Fibroblast of pulmonary artery (primary cell): ENCODE measurements around the gene OLFML2A.

Experiments
- DNase-seq: peaks from one replicate; pipeline ENCODE4 v3.0.0-alpha.2; 2010; ENCODE audit warnings: low read depth
- H3K4me3 ChIP-seq: replicated peaks from 2 replicates; pipeline ENCODE4 v1.5.1; 2011; ENCODE audit warnings: low read depth, mild to moderate bottlenecking, control low read depth, low read length, moderate library complexity
- TF ChIP-seq, protein P1 (sequence below): IDR thresholded peaks from 2 replicates; pipeline ENCODE4 v1.5.1; 2011; ENCODE audit warnings: mild to moderate bottlenecking, control low read depth, low read length, inconsistent platforms; ENCODE audit errors: missing control alignments

OLFML2A gene

GRCh38 chr9:124790801-124791505, 14.0 kb downstream of the OLFML2A start:
- TF ChIP-seq, protein P1, sequence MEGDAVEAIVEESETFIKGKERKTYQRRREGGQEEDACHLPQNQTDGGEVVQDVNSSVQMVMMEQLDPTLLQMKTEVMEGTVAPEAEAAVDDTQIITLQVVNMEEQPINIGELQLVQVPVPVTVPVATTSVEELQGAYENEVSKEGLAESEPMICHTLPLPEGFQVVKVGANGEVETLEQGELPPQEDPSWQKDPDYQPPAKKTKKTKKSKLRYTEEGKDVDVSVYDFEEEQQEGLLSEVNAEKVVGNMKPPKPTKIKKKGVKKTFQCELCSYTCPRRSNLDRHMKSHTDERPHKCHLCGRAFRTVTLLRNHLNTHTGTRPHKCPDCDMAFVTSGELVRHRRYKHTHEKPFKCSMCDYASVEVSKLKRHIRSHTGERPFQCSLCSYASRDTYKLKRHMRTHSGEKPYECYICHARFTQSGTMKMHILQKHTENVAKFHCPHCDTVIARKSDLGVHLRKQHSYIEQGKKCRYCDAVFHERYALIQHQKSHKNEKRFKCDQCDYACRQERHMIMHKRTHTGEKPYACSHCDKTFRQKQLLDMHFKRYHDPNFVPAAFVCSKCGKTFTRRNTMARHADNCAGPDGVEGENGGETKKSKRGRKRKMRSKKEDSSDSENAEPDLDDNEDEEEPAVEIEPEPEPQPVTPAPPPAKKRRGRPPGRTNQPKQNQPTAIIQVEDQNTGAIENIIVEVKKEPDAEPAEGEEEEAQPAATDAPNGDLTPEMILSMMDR = no peak
- H3K4me3 ChIP-seq = no peak overlapping the region
- DNase-seq = no peak

DNA sequence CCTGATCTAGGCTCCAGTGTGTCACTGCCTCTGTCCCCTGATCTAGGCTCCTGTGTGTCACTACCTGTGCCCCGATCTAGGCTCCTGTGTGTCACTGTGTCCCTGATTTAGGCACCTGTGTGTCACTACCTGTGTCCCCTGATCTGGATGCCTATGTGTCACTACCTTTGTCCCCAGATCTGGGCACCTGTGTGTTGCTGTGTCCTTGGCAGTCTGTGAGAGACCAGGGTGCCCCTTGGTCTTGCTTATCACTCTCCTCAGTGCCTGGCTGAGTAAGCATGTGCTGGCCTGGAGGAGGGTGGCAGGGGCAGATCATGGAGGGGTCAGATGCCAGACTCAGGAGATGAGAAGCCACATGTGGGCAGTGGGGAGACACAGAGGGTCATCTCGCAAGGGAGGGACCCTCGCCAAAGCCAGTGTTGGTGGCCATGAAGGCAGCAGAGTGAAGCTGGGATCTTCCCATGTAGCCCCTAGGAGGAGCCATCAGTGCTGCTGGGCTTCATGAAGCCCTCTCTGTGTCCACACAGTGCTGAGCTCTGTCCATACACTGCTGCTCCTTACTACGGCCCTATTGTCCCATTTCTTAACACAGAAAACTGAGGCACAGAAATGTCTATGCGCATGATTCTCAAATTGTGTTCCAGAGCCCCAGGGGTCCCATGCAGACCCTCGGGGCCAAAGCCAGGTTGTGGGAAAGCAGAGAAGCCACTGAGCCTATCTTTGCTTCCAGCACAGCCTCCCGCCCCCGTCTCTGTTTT, 15.5 kb downstream of the OLFML2A start:
- H3K4me3 ChIP-seq = no peak overlapping the region
- no peak for DNase-seq
- TF ChIP-seq, protein P1 = no peak

GRCh38 chr9:124793015-124793541, 16.1 kb downstream of the OLFML2A start:
- TF ChIP-seq, protein P1 = no peak
- peak; percentile 74 for DNase-seq
- H3K4me3 ChIP-seq = no peak overlapping the region

- DNase-seq = no peak
- no peak overlapping the region for H3K4me3 ChIP-seq
- TF ChIP-seq, protein P1 = no peak
Measured at GRCh38 chr9:124794902-124795491, 18.1 kb downstream of the OLFML2A start.

GRCh38 chr9:124795881-124796431, 19.0 kb downstream of the OLFML2A start:
- TF ChIP-seq, protein P1 = no peak
- H3K4me3 ChIP-seq = no peak overlapping the region
- DNase-seq = peak; percentile 47

DNA sequence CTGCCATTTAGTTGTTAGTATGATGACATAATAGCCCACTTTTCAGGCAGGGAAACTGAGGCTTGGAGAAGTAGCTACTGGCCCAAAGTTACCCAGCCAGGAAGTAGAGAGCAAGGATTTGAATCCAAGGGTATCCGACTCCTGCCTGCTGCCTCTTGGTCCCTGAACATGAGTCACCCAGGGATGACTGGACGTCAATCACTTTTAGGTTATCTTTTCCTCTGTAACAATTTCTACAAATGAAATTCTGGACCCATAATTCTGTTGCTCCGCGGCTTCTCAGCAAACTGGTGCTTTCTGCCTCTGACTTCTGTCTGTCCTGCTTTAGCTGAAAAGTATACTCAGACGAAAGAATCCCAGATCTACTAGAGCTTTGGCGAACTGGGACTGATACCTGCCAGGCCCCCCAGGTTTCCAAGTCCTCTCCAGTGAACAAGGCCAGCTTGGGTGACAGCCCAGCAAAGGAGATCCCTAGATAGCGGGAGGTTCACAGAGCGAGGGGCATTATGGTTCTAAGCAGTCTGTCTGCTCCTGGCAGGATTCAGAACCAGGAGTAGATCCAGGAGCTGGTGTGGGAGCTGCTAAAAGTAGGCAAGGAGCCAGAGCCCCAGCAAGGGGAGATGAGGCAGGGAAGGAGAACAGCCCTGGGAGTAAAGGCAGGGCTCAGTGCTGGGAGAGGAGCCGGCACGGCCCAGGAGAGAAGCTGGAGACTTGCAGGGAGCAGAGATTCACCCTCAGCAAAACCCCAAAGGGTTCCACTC, 20.6 kb downstream of the OLFML2A start:
- TF ChIP-seq, protein P1 = no peak
- DNase-seq = peak; percentile 38

More for the DNA sequence above, 20.6 kb downstream of the OLFML2A start:
- no peak overlapping the region for H3K4me3 ChIP-seq
